B cell (primary cell): ENCODE measurements around the gene POLR2F. TPM values are rescaled to one million over a fixed set of nuclear protein-coding genes. Genes with fewer than 3 reads are reported as not detected.

ENCODE experiments used
- ATAC-seq: fragments of 200-7000 bp; cut with Tn5 transposase; one replicate; pipeline ENCODE4 v1.10.0; 2021; ENCODE audit warnings: low read depth, mild to moderate bottlenecking, moderate number of reproducible peaks, moderate library complexity
- CTCF ChIA-PET: fragments of 350-600 bp; sonication (Branson Sonifier 250); formaldehyde crosslinking; loops from one replicate; lab custom pipeline; 2021; ENCODE audit warnings: antibody characterized with exemption, inconsistent platforms; lab: Charles Lee
- POLR2A ChIA-PET: fragments of 350-600 bp; sonication (Branson Sonifier 250); formaldehyde crosslinking; loops from one replicate; lab custom pipeline; 2021; ENCODE audit warnings: antibody characterized with exemption; lab: Charles Lee
- DNase-seq: peaks from one replicate; pipeline ENCODE4 v3.0.0; 2013
- H2AFZ ChIP-seq: 2 replicates; pipeline ENCODE4 v1.6.1; 2012; ENCODE audit warnings: mild to moderate bottlenecking, low read depth, low read length; ENCODE audit not compliant: insufficient read depth, poor library complexity, severe bottlenecking
- H3K27ac ChIP-seq, 2 donors: 1 replicate in 1 of 2; 2 replicates in 1 of 2; pipeline ENCODE4 v1.5.1; 2012 to 2013; ENCODE audit warnings: low read length in 2 of 2, mild to moderate bottlenecking in 2 of 2, moderate library complexity in 1 of 2
- H3K27me3 ChIP-seq, 4 experiments: fragments of 200-600 bp in 1 of 4; sonication (generic) in 1 of 4; replicated peaks in 1 of 4; 1 replicate in 2 of 4; 2 replicates in 2 of 4; pipeline versions ENCODE4 v1.6.1 to v1.7.0; 2013 to 2016; ENCODE audit warnings: low read length in 3 of 4, mild to moderate bottlenecking in 2 of 4, mixed read lengths in 1 of 4, moderate library complexity in 1 of 4; ENCODE audit not compliant: insufficient read depth in 4 of 4, control insufficient read depth in 3 of 4; ENCODE audit errors: control extremely low read depth in 1 of 4
- H3K36me3 ChIP-seq, 2 experiments: replicated peaks in 1 of 2; 1 replicate in 1 of 2; 2 replicates in 1 of 2; pipeline versions ENCODE4 v1.6.1 to v1.7.1; 2013; ENCODE audit warnings: low read length in 1 of 2; ENCODE audit not compliant: insufficient read depth in 2 of 2, control insufficient read depth in 1 of 2; ENCODE audit errors: control extremely low read depth in 1 of 2, extremely low read depth in 1 of 2
- H3K4me1 ChIP-seq, 2 donors: fragments of 200-600 bp in 1 of 2; sonication (generic) in 1 of 2; 1 replicate in 1 of 2; 2 replicates in 1 of 2; pipeline versions ENCODE4 v1.5.1 to v1.6.1; 2013 to 2017; ENCODE audit warnings: low read length in 2 of 2; ENCODE audit not compliant: control insufficient read depth in 2 of 2, insufficient read depth in 2 of 2
- H3K4me2 ChIP-seq: replicated peaks from 2 replicates; pipeline ENCODE3; 2012; ENCODE audit warnings: mild to moderate bottlenecking, low read depth, low read length; ENCODE audit not compliant: poor library complexity, severe bottlenecking
- H3K4me3 ChIP-seq, 5 experiments: fragments of 200-600 bp in 1 of 5; sonication (generic) in 1 of 5; 1 replicate in 3 of 5; 2 replicates in 2 of 5; pipeline versions ENCODE4 v1.5.1 to v1.7.0; 2011 to 2016; ENCODE audit warnings: low read length in 4 of 5, mild to moderate bottlenecking in 4 of 5, low read depth in 2 of 5, control low read depth in 1 of 5, moderate library complexity in 1 of 5; ENCODE audit not compliant: insufficient read depth in 1 of 5; ENCODE audit errors: control extremely low read depth in 1 of 5, extremely low read depth in 1 of 5
- H3K79me2 ChIP-seq: fragments of 200-600 bp; sonication (generic); one replicate; pipeline ENCODE4 v1.6.0; 2016; ENCODE audit warnings: low read length; ENCODE audit not compliant: control insufficient read depth, insufficient read depth
- H3K9ac ChIP-seq: fragments of 200-600 bp; sonication (generic); 2 replicates; pipeline ENCODE4 v1.6.1; 2017; ENCODE audit warnings: mild to moderate bottlenecking, low read length, moderate library complexity
- H3K9me3 ChIP-seq, 3 donors: one replicate each; pipeline versions ENCODE4 v1.6.1 to v1.7.1; 2013; ENCODE audit warnings: low read length in 2 of 3; ENCODE audit not compliant: control insufficient read depth in 2 of 3, insufficient read depth in 1 of 3; ENCODE audit errors: control extremely low read depth in 1 of 3
- H4K20me1 ChIP-seq: 2 replicates; pipeline ENCODE4 v1.6.0; 2012; ENCODE audit warnings: mild to moderate bottlenecking, low read length; ENCODE audit not compliant: insufficient read depth, control insufficient read depth, poor library complexity, severe bottlenecking
- H3K27ac Mint-ChIP-seq: one replicate; pipeline ENCODE4 v1.8.0; 2021; ENCODE audit warnings: mixed read lengths
- H3K27me3 Mint-ChIP-seq: one replicate; pipeline ENCODE4 v1.8.0; 2021; ENCODE audit warnings: mixed read lengths
- H3K4me1 Mint-ChIP-seq: one replicate; pipeline ENCODE4 v1.8.0; 2021; ENCODE audit warnings: mixed read lengths
- H3K4me3 Mint-ChIP-seq: one replicate; pipeline ENCODE4 v1.8.0; 2021; ENCODE audit warnings: mixed read lengths
- H3K9me3 Mint-ChIP-seq: one replicate; pipeline ENCODE4 v1.8.0; 2022; ENCODE audit warnings: mixed read lengths; ENCODE audit not compliant: insufficient read depth
- EZH2 ChIP-seq: IDR thresholded peaks from 2 replicates; pipeline ENCODE4 v1.6.1; 2012; ENCODE audit warnings: borderline replicate concordance, low read depth, mild to moderate bottlenecking, moderate library complexity, low read length; ENCODE audit not compliant: insufficient read depth, poor library complexity, severe bottlenecking
- WGBS: methylation state at CpG from one replicate; pipeline ENCODE4 v1.1.5; 2013; ENCODE audit warnings: missing lambda C conversion rate; ENCODE audit not compliant: insufficient coverage; 5-methylcytosine and 5-hydroxymethylcytosine counted together
- intact Hi-C: fragments of 100-400 bp; cut with micrococcal nuclease; formaldehyde crosslinking; loops from one replicate; pipeline ENCODE4 v1.10.0; 2022
- polyA plus RNA-seq: library from polyadenylated mRNA; depleted of rRNA; stranded (reverse); fragments of >200 nt; gene quantifications from 2 replicates; pipeline ENCODE4 v1.2.3, GENCODE V29; 2012
- total RNA-seq, 2 donors: library from RNA; stranded (reverse); fragments of 120-200 nt in 1 of 2; gene quantifications; 1 replicate in 1 of 2; 2 replicates in 1 of 2; pipeline versions ENCODE4 v1.2.3 to v1.2.4, GENCODE V29; 2013 to 2022
- TF ChIP-seq, protein P1 (sequence below): fragments of 200-600 bp; IDR thresholded peaks from one replicate; pipeline ENCODE4 v1.8.0; 2022; ENCODE audit warnings: antibody characterized with exemption, mild to moderate bottlenecking

Gene POLR2F
- total and polyA plus RNA-seq, 2 donors (not counting 1 experiment from before 2014, with no cell fraction given), result 41.8 to 49.6 TPM

DNA sequence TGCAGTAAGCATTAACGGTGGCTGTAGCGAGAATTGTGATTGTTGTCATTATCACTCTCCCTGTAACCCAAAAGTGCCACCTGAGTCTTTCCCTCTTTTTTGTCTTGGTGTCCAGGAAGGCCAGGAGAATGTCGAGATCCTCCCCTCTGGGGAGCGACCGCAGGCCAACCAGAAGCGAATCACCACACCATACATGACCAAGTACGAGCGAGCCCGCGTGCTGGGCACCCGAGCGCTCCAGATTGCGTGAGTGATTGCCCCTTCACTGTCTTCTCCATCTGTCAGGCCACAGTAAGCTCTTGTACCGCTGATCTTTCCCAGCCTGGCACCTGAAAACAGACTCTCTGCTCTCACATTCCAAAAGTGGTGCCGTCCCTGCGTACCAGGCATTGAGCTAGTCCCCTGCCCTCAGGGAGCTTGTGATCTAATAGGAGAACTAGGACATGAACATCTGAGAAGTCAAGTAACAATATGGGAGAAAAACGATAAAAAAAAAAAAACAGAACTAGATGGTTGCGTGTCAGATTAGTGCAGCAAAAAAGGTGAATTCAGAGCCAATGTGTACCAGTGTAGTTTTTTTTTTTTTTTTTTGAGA is 5.8 kb downstream of the POLR2F start:
- no peaks in the 10 kb centered on the region for H4K20me1 ChIP-seq
- H3K9me3 Mint-ChIP-seq, result no peaks in the 10 kb centered on the region
- H3K4me3 ChIP-seq, result no peak overlapping the region
- WGBS, result 98% methylated on average over 15 of the region's 18 CpGs
- peaks cover 6% of the 10 kb centered on the region in 2 donors for H3K4me1 ChIP-seq
- peaks cover 15% of the 10 kb centered on the region for H3K79me2 ChIP-seq
- no peaks in the 10 kb centered on the region for H3K9me3 ChIP-seq
- H3K4me3 Mint-ChIP-seq, result no peak overlapping the region
- H3K27me3 Mint-ChIP-seq, result no peaks in the 10 kb centered on the region
- no peaks in the 10 kb centered on the region for H3K27me3 ChIP-seq
- CTCF ChIA-PET, result interaction anchor here (0.5 to 0.9 kb wide), 5 partner anchors 10 to 553 kb away, joined by 3 to 8 read pairs (median 4); partner anchors contain the start of gene GALR3
- TF ChIP-seq, protein P1, sequence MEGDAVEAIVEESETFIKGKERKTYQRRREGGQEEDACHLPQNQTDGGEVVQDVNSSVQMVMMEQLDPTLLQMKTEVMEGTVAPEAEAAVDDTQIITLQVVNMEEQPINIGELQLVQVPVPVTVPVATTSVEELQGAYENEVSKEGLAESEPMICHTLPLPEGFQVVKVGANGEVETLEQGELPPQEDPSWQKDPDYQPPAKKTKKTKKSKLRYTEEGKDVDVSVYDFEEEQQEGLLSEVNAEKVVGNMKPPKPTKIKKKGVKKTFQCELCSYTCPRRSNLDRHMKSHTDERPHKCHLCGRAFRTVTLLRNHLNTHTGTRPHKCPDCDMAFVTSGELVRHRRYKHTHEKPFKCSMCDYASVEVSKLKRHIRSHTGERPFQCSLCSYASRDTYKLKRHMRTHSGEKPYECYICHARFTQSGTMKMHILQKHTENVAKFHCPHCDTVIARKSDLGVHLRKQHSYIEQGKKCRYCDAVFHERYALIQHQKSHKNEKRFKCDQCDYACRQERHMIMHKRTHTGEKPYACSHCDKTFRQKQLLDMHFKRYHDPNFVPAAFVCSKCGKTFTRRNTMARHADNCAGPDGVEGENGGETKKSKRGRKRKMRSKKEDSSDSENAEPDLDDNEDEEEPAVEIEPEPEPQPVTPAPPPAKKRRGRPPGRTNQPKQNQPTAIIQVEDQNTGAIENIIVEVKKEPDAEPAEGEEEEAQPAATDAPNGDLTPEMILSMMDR, result no peak
- TF ChIP-seq EZH2, result no peak
- no peak overlapping the region for H3K4me2 ChIP-seq
- POLR2A ChIA-PET, result no interaction called here
- H3K27ac Mint-ChIP-seq, result no peak overlapping the region
- no peak overlapping the region for H3K9ac ChIP-seq
- DNase-seq, result no peak
- intact Hi-C loops, result no loop called here
- no peak for ATAC-seq
- no peak overlapping the region for H2AFZ ChIP-seq
- H3K36me3 ChIP-seq, result peaks cover 10 to 53% of the 10 kb centered on the region in 2 experiments
- H3K4me1 Mint-ChIP-seq, result peaks cover 10% of the 10 kb centered on the region
- no peak overlapping the region for H3K27ac ChIP-seq

DNA sequence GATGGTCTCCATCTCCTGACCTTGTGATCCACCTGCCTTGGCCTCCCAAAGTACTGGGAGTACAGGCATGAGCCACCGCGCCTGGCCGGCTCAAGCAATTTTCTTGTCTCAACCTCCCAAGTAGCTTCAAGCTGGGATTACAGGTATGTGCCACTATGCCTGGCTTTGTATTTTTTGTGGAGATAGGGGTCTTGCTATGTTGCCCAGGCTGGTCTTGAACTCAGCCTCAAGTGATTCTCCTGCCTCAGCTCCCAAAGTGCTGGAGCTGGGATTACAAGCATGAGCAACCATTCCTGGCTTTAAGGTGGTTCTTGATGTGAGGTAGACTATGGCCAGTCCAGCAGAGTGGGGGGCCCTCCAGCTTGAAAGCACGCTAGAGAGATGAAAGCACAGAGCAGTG is 7.6 kb downstream of the POLR2F start:
- Mint-ChIP-seq H3K27ac (no peak overlapping the region), H3K4me3 (no peak overlapping the region), H3K9me3 (no peaks in the 10 kb centered on the region), H3K27me3 (no peaks in the 10 kb centered on the region), H3K4me1 (peaks cover 4% of the 10 kb centered on the region)
- peaks cover 10 to 54% of the 10 kb centered on the region in 2 experiments for H3K36me3 ChIP-seq
- ChIA-PET POLR2A (no interaction called here), CTCF (no interaction called here)
- H3K4me2 ChIP-seq, result no peak overlapping the region
- H3K27me3 ChIP-seq, result no peaks in the 10 kb centered on the region
- no peak overlapping the region for H2AFZ ChIP-seq
- no peak overlapping the region for H3K9ac ChIP-seq
- no peak overlapping the region for H3K4me3 ChIP-seq
- no peaks in the 10 kb centered on the region for H3K4me1 ChIP-seq
- H3K79me2 ChIP-seq, result peaks cover 20% of the 10 kb centered on the region
- no peak overlapping the region for H3K27ac ChIP-seq
- H3K9me3 ChIP-seq, result no peaks in the 10 kb centered on the region
- no CpG with 5 or more reads among the region's 4 CpGs for WGBS
- TF ChIP-seq, protein P1, result no peak
- TF ChIP-seq EZH2, result no peak
- ATAC-seq (no peak), DNase-seq (no peak)
- intact Hi-C loops, result no loop called here
- peaks cover 8% of the 10 kb centered on the region for H4K20me1 ChIP-seq
